GM21737 (cell line): Measurements from ENCODE around the gene APOBR.
"Not testable (repeated sequence)": the region's sequence is repeated elsewhere in the genome, so short reads cannot be mapped to it uniquely, and the experiment has no call there.

Experiments
- ATAC-seq: cut with Tn5 transposase; IDR thresholded peaks from one replicate; pipeline ENCODE4 v1.9.1; 2021; ENCODE audit warnings: mild to moderate bottlenecking, moderate library complexity; ENCODE audit not compliant: unreplicated experiment

APOBR gene

DNA sequence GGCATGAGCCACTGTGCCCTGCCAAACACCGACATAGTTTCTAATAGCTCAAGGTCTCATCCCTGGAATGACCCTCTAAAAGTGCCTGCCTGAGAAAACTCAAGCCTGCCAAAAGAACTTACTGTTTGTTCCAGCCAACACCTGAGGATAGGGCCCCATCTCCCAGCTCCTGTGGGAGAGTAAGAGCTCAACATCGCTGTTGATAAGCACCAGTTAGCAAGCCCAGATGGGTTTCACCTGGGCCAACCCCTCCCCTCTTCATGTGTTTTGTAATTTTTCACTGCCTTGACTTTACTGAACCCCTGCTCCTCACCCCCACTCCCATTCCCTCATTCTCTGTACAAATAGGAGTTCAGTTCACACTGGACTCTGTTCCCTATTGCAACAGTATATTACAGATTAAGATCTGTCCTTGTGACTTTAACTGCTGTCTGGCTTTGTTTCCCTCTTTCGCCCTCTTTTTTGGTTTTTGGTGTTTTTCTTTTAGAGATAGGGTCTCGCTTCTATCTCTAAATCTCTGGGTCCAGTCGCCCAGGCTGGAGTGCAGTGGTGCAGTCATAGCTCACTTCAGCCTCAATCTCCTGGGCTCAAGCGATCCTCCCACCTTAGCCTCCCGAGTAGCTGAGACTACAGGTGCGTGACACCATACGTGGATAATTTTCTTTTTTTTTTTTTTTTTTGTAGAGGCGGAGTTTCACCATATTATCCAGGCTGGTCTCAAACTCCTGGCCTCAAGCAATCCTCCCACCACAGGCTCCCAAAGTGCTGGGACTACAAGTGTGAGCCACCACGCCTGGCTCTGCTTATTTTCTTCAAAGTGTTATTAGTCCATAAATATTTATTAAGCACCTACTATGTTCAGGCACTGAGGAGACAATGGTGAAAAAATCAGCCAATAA lies 32.0 kb downstream of the APOBR start:
- ATAC-seq = no peak

DNA sequence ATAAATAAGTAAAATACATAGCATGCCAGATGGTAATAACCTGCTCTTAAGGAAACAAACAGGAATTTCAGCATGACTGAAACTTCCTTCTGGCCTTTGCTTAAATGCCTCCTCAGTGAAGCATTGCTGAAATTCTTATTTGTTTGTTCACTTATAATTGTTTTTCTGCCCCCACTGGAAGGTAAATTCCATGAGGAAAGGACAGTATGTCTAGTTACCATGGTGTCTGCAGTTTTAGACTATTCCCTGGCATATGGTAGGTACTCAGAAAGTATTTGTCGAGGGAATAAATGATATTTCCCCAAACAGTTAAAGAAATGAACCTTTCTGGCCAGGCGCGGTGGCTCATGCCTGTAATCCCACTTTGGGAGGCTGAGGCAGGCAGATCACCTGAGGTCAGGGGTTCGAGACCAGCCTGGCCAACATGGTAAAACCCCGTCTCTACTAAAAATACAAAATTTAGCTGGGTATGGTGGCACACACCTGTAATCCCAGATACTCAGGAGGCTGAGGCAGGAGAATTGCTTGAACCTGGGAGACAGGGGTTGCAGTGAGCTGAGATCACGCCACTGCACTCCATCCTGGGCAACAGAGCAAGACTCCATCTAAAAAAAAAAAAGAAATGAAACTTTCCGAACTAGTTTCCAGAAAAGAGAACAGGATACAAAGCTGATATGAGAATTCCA lies 32.8 kb downstream of the APOBR start:
- ATAC-seq = not testable (repeated sequence)

DNA sequence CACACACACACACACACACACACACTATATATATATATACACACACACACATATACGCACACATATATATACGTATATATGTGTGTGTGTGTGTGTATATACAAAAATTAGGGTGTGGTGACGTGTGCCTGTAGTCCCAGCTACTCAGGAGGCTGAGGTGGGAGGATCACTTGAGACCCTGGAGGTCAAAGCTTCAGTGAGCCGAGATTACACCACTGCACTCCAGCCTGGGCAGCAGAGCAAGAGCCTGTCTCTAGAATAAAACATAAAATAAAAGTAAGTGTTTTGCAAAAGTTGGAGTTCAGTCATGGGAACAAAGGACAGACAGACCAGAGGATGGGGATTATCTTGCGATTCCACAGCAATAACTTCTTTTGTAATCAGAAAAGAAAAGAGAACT lies 33.5 kb downstream of the APOBR start:
- no peak for ATAC-seq

DNA sequence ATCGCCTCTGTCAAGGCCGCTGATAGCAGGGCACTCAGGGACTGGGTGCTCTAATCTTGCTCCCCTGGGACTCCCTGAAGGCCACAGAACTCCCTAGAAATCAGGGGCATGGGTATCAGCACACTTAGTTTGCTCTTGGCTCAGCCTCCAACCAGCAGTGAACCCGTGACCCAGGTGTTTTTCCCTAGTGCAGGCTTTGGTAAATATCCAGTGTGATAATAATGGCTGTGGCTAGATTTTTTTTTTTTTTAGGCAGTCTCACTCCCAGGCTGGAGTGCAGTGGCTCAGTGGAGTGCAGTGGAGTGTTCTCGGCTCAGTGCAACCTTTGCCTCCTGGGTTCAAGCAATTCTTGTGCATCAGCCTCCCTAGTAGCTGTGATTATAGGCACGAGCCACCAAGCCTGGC lies 34.0 kb downstream of the APOBR start:
- no peak for ATAC-seq

GRCh38 chr16:28529124-28529523 lies 34.7 kb downstream of the APOBR start:
- ATAC-seq = no peak

- ATAC-seq = no peak
Observed at GRCh38 chr16:28531777-28532744, 37.6 kb downstream of the APOBR start.

DNA sequence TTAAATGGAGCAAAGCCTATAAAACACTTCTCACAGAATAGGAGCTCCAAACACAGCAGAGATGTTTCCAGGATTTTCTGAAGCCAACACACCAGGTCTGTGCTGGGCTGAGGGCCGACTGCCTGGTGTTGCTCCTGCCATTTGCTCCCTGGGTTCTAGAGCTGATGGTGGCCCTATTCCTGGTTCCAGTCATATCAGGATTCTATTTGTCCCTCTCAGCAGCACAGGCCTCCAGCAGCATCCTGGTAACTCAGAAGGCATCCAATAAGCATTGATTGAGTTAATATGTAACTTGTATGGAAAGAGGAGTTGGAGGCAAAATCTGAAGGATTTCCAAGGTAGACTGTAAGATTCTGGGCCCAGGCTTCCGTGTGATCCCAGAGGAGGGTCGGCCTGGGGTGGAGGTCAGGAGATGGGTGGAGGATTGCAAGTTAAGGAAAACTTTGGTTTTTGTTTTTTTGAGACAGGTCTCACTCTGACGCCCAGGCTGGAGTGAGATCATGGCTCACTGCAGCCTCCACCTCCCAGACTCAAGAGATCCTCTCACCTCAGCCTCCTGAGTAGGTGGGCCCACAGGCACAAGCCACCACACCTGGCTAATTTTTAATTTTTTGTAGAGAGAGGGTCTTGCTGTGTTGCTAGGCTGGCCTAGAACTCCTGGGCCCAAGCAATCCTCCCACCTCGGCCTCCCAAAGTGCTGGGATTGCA lies 38.7 kb downstream of the APOBR start:
- no peak for ATAC-seq

- no peak for ATAC-seq
Observed at GRCh38 chr16:28534542-28535373, 40.3 kb downstream of the APOBR start.

DNA sequence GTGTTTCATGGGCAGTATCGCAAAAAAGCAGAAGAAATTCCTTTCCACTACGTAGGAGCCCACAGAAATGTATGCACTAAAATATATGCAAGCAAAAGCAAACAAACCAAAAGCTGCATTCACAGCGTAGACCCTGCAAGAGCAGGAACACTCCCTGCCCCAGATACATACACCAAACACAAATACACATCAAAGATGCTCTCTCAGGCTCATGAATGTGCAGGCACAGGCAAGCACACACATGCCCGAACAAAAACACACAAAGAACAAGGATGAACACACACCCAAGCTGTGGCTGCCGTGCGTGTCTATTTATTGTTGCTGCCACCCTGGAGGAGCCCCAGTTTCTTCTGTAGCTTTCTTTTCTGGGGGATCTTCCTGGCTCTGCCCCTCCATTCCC lies 42.6 kb downstream of the APOBR start:
- no peak for ATAC-seq

DNA sequence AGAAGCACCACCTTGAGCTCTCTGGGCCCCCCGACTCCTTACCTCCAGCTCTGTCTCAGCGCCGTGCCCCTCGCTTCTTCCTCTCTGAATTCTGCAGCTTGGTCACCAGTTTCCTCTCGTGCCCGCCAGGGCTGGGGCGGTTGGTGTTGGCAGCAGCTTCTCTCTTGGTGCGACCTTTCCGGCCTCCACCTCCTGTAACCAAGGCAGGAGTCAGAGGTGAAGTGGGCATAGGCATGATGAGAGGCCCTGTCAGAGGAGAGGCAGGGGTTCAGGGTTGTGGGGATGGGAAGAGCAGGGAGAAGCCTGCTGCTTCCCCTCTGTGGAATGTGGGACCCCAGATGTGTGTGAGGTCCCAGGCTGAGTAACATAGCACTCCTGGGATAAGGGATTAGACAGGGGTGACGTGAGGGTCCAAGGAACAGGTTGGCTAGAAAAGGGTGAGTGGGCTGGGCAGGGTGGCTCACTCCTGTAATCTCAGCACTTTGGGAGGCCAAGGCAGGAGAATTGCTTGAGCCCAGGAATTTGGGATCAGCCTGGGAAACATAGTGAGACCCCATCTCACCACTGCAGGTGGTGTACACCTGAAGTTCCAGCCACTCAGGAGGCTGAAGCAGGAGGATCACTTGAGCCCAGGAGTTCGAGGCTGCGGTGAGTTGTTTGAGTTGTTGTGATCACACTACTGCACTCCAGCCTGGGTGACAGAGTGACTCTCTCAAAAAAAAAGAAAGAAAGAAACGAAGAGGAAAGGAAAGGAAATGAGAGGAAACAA lies 43.7 kb downstream of the APOBR start:
- ATAC-seq = no peak

- ATAC-seq = no peak
Observed at GRCh38 chr16:28538733-28539596, 44.5 kb downstream of the APOBR start, which contains the start of gene NUPR1. TSS of gene NUPR1 (minus strand) at chr16:28538974. CDS start at chr16:28538907, 67 bp downstream.

DNA sequence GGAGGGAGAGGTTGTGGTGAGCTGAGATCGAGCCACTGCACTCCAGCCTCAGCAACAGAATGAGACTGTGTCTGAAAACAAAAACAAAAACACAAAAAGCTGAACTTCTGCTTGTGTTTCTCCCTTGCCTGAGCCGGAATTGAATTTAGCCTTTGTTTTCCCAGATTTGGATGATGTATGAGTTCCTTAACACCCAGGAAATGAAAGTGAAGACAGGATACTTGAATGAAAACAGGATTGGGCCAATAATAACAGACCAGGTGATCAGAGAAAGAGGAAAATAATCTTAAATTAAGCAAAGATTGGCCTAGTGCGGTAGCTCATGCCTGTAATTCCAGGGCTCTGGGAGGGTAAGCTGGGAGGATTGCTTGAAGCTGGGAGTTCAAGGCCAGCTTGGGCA lies 45.9 kb downstream of the APOBR start:
- no peak for ATAC-seq

- no peak for ATAC-seq
Observed at GRCh38 chr16:28542646-28543045, 48.2 kb downstream of the APOBR start.

- ATAC-seq = no peak
Observed at GRCh38 chr16:28543072-28543471, 48.6 kb downstream of the APOBR start.

DNA sequence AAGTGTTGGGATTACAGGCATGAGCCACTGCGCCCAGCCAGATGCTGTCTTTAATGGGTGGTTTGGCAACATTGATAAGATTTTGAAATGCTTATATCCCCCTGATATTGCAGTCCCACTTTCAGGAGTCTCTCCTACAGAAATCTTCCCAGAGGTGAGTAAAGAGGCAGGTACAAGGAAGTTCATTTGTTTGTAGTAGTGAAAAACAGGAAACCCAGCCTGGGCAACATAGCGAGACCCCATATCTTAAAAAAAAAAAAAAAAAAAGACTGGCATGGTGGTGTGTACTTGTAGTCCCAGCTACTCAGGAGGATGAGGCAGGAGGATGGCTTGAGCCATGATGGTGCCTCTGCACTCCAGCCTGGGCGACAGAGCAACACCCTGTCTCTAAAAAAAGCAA lies 50.6 kb downstream of the APOBR start:
- ATAC-seq = no peak

- ATAC-seq = not testable (repeated sequence)
Observed at GRCh38 chr16:28545964-28546363, 51.5 kb downstream of the APOBR start.

DNA sequence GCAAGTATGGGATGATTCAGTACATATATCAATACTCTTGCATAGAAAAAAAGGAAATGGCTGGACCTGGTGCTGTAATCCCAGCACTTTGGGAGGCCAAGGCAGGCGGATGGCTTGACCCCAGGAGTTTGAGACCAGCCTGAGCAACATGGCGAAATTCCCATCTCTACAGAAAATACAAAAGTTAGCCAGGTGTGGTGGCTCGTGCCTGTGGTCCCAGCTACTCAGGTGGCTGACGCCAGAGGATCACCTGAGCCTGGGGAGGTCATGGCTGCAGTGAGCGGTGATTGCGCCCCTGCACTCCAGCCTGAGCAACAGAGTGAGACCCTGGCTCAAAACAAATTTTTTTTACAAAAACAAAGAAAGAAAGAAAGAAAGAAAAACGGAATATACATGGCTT lies 52.2 kb downstream of the APOBR start:
- ATAC-seq = no peak

DNA sequence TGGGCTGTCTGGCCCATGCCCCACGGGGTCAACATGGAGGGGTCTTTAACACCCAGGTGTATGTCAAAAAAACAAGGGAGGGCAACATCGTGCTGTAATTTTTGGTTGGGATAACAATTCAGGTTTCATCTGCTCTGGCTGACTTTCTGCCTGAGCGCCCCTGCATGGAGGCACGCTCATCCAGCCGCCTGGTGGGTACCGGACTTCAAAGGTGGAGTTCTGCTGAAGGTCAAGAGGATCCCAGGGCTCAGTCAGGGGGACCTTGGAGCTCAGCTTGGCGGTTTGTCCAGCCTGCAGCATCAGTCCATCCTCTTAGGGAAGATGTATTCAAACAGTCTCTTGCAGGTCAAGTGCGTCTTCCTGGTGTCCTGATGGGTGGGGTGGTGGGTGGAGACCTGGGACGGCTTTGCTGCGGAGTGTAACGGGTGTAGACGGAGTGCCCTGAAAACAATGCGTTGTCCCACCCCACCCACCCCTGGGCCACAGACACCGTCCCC lies 53.9 kb downstream of the APOBR start:
- no peak for ATAC-seq
